ENCODE measurements around the gene ATL2.

Gene ATL2

GRCh38 chr2:38387887-38388286 is 10.8 kb upstream of the ATL2 start (continued):
- no peak for TF ChIP-seq SCRT2 (tag by site-specific recombination; IDR thresholded peaks at IDR 0.05)
- no peak for TF ChIP-seq ZNF580 (tag by site-specific recombination; IDR thresholded peaks at IDR 0.05)
- no peak for TF ChIP-seq ZNF660 (tag by site-specific recombination; IDR thresholded peaks at IDR 0.05)
- no peak for TF ChIP-seq HIC1 (tag by site-specific recombination; IDR thresholded peaks at IDR 0.05)

GRCh38 chr2:38386821-38387220 is 9.7 kb upstream of the ATL2 start:
- Histone ChIP-seq H3K27ac (ENCODE audit: extremely low read depth, low read depth, low read length) (no peak overlapping the region), H3K4me3 (ENCODE audit: low read depth, low read length) (no peak overlapping the region), H3K9me3 (ENCODE audit: control insufficient read depth, insufficient read depth, low read depth, low read length) (no peaks in the 10 kb centered on the region), H3K4me1 (ENCODE audit: control insufficient read depth, insufficient read depth, low read length) (peaks cover 4% of the 10 kb centered on the region), H3K36me3 (ENCODE audit: control insufficient read depth in 2 of 2, insufficient read depth in 1 of 2, low read length in 2 of 2) (no peaks in the 10 kb centered on the region)
- POLR2A ChIA-PET, result no interaction called here
- CTCF ChIA-PET, result no interaction called here
- TF ChIP-seq ZNF37A (tag by site-specific recombination; IDR thresholded peaks at IDR 0.05) (no peak), ZNF600 (tag by site-specific recombination; IDR thresholded peaks at IDR 0.05) (no peak), ZSCAN18 (tag by site-specific recombination; IDR thresholded peaks at IDR 0.05) (no peak), ZNF157 (tag by site-specific recombination; IDR thresholded peaks at IDR 0.05) (no peak), ZNF580 (tag by site-specific recombination; IDR thresholded peaks at IDR 0.05) (no peak), OSR2 (tag by site-specific recombination; IDR thresholded peaks at IDR 0.05) (no peak), ZNF174 (tag by site-specific recombination; IDR thresholded peaks at IDR 0.05) (no peak), ZNF433 (tag by site-specific recombination; IDR thresholded peaks at IDR 0.05; ENCODE audit: low read depth) (no peak), ZBTB17 (tag by site-specific recombination; IDR thresholded peaks at IDR 0.05) (no peak), BCL11A (tag by site-specific recombination; IDR thresholded peaks at IDR 0.05; ENCODE audit: low read depth) (no peak)

GRCh38 chr2:38386377-38386776 is 9.3 kb upstream of the ATL2 start:
- Histone ChIP-seq H3K36me3 (ENCODE audit: control insufficient read depth in 2 of 2, insufficient read depth in 1 of 2, low read length in 2 of 2) (no peaks in the 10 kb centered on the region), H3K27ac (ENCODE audit: extremely low read depth, low read depth, low read length) (no peak overlapping the region), H3K9me3 (ENCODE audit: control insufficient read depth, insufficient read depth, low read depth, low read length) (no peaks in the 10 kb centered on the region), H3K4me3 (ENCODE audit: low read depth, low read length) (no peak overlapping the region), H3K4me1 (ENCODE audit: control insufficient read depth, insufficient read depth, low read length) (peaks cover 6% of the 10 kb centered on the region)
- no peak for TF ChIP-seq ZNF335 (tag by site-specific recombination; conservative IDR thresholded peaks at IDR 0.05)
- peak; percentile 80 for TF ChIP-seq ZNF366 (tag by site-specific recombination; conservative IDR thresholded peaks at IDR 0.05)
- CTCF ChIA-PET, result no interaction called here
- POLR2A ChIA-PET, result no interaction called here

- H3K4me1 ChIP-seq (ENCODE audit: control insufficient read depth, insufficient read depth, low read length), result peaks cover 7% of the 10 kb centered on the region
- H3K36me3 ChIP-seq (ENCODE audit: control insufficient read depth in 2 of 2, insufficient read depth in 1 of 2, low read length in 2 of 2), result no peaks in the 10 kb centered on the region
- POLR2A ChIA-PET, result no interaction called here
- H3K4me3 ChIP-seq (ENCODE audit: low read depth, low read length), result no peak overlapping the region
- peak; percentile 51 for TF ChIP-seq PRDM6 (tag by site-specific recombination; IDR thresholded peaks at IDR 0.05)
- no peak for TF ChIP-seq ZNF654 (tag by site-specific recombination; IDR thresholded peaks at IDR 0.05; ENCODE audit: low read depth)
- peak; percentile 22; the same call in 1 of the 2 replicates for TF ChIP-seq OSR2 (tag by site-specific recombination; IDR thresholded peaks at IDR 0.05)
- TF ChIP-seq ZNF416 (tag by site-specific recombination; IDR thresholded peaks at IDR 0.05), result no peak
- H3K9me3 ChIP-seq (ENCODE audit: control insufficient read depth, insufficient read depth, low read depth, low read length), result no peaks in the 10 kb centered on the region
- H3K27ac ChIP-seq (ENCODE audit: extremely low read depth, low read depth, low read length), result no peak overlapping the region
- CTCF ChIA-PET, result interaction anchor here (0.6 to 1.5 kb wide), 4 partner anchors 9 to 397 kb away, joined by 3 to 6 read pairs (median 3); no protein-coding TSS in a partner anchor
These were observed 7.3 kb upstream of the ATL2 start for GRCh38 chr2:38384338-38384737.

Data from HEK293 (cell line).